Suprapubic skin (tissue), 4 donors: Measurements from ENCODE around the gene CELSR1. TPM values are rescaled to one million over a fixed set of nuclear protein-coding genes. Genes with fewer than 3 reads are reported as not detected.

Source experiments
- DNase-seq, 2 donors: peaks; one replicate each; pipeline ENCODE4 v3.0.0-alpha.2; 2019; ENCODE audit warnings: low spot score in 2 of 2
- H3K27ac ChIP-seq: fragments of 200-600 bp; sonication (generic); one replicate; pipeline ENCODE4 v1.5.1; 2019
- H3K27me3 ChIP-seq: fragments of 200-600 bp; sonication (generic); one replicate; pipeline ENCODE4 v1.5.1; 2019
- H3K36me3 ChIP-seq: fragments of 200-600 bp; sonication (generic); one replicate; pipeline ENCODE4 v1.5.1; 2019
- H3K4me1 ChIP-seq: fragments of 200-600 bp; sonication (generic); one replicate; pipeline ENCODE4 v1.5.1; 2019
- H3K4me3 ChIP-seq: fragments of 200-600 bp; sonication (generic); one replicate; pipeline ENCODE4 v1.5.1; 2019; ENCODE audit warnings: mild to moderate bottlenecking
- H3K9me3 ChIP-seq: fragments of 200-600 bp; sonication (generic); one replicate; pipeline ENCODE4 v1.5.1; 2019
- EP300 ChIP-seq: sonication (generic); formaldehyde crosslinking; IDR thresholded peaks from one replicate; pipeline ENCODE4 v1.6.1; 2017; ENCODE audit warnings: antibody characterized with exemption
- POLR2A ChIP-seq, 2 donors: fragments of 450-650 bp; IDR thresholded peaks; one replicate each; pipeline ENCODE4 v1.6.1; 2017; ENCODE audit warnings: antibody characterized with exemption in 2 of 2, mild to moderate bottlenecking in 2 of 2, moderate library complexity in 2 of 2
- POLR2AphosphoS5 ChIP-seq, 3 donors: sonication (generic); formaldehyde crosslinking; IDR thresholded peaks; one replicate each; pipeline ENCODE4 v1.6.1; 2017; ENCODE audit warnings: antibody characterized with exemption in 3 of 3
- WGBS: methylation state at CpG from one replicate; pipeline ENCODE4 v1.1.5; 2018; 5-methylcytosine and 5-hydroxymethylcytosine counted together
- total RNA-seq, 4 donors: library from RNA; depleted of rRNA; stranded (reverse); fragments of >200 nt; gene quantifications; one replicate each; pipeline ENCODE4 v1.1.0, GENCODE V29; 2016
- TF ChIP-seq, protein P1 (sequence below), 2 donors: fragments of 200-600 bp in 1 of 2; fragments of 450-650 bp in 1 of 2; sonication (generic) in 1 of 2; IDR thresholded peaks; one replicate each; pipeline ENCODE4 v1.5.1; 2016 to 2019; ENCODE audit warnings: antibody characterized with exemption in 2 of 2, mild to moderate bottlenecking in 1 of 2, moderate library complexity in 1 of 2

Gene CELSR1
- total RNA-seq, 4 donors from 2014 or later: 75.6 to 102 (median 77.5) TPM

- Histone ChIP-seq H3K36me3 (peaks cover 17% of the 10 kb centered on the region), H3K4me1 (peaks cover 4% of the 10 kb centered on the region), H3K27me3 (no peaks in the 10 kb centered on the region), H3K9me3 (no peaks in the 10 kb centered on the region), H3K4me3 (peak overlapping the region; percentile 12), H3K27ac (no peak overlapping the region)
- no peak for DNase-seq
- 56% methylated on average over 29 of the region's 32 CpGs for WGBS
- TF ChIP-seq POLR2AphosphoS5 (IDR thresholded peaks at IDR 0.05): no peak
- no peak for TF ChIP-seq EP300
- no peak for TF ChIP-seq POLR2A (IDR thresholded peaks at IDR 0.05)
- TF ChIP-seq, protein P1, sequence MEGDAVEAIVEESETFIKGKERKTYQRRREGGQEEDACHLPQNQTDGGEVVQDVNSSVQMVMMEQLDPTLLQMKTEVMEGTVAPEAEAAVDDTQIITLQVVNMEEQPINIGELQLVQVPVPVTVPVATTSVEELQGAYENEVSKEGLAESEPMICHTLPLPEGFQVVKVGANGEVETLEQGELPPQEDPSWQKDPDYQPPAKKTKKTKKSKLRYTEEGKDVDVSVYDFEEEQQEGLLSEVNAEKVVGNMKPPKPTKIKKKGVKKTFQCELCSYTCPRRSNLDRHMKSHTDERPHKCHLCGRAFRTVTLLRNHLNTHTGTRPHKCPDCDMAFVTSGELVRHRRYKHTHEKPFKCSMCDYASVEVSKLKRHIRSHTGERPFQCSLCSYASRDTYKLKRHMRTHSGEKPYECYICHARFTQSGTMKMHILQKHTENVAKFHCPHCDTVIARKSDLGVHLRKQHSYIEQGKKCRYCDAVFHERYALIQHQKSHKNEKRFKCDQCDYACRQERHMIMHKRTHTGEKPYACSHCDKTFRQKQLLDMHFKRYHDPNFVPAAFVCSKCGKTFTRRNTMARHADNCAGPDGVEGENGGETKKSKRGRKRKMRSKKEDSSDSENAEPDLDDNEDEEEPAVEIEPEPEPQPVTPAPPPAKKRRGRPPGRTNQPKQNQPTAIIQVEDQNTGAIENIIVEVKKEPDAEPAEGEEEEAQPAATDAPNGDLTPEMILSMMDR (IDR thresholded peaks at IDR 0.05): no peak
Measured at GRCh38 chr22:46390652-46391301, 146.6 kb downstream of the CELSR1 start.

DNA sequence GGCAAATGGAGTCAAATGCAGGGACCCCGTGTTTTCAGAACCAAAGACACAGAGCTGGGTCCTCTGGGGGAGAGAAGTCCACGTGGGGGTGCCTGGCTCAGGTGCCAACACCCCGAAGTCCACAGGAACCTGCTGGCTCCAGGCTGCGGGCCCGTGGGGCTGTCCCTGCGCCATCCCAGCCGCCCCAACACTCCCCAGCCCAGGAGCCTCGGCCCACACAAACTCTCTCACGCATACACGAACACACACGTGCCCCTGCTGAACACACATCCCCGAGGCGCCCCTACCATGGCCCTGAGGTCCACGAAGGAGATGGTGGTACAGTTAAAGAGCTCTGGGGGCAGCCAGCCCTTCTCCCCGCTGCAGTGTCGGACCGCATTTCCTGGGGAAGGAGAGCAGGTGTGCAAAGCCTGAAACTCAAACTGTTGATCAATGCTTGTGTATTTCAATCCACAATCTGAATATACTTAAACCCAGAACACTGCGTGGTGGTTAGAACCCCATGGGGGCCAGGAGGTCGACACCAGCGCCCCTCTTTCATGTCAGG, 147.2 kb downstream of the CELSR1 start:
- Histone ChIP-seq H3K9me3 (no peaks in the 10 kb centered on the region), H3K27ac (no peak overlapping the region), H3K4me1 (peaks cover 4% of the 10 kb centered on the region), H3K27me3 (no peaks in the 10 kb centered on the region), H3K4me3 (no peak overlapping the region), H3K36me3 (peaks cover 16% of the 10 kb centered on the region)
- 64% methylated on average over 16 of the region's 20 CpGs for WGBS
- TF ChIP-seq POLR2AphosphoS5 (IDR thresholded peaks at IDR 0.05) (no peak), EP300 (no peak), POLR2A (IDR thresholded peaks at IDR 0.05) (no peak)
- TF ChIP-seq, protein P1 (IDR thresholded peaks at IDR 0.05): no peak
- no peak for DNase-seq

- Histone ChIP-seq H3K4me1 (peaks cover 4% of the 10 kb centered on the region), H3K36me3 (peaks cover 7% of the 10 kb centered on the region), H3K27me3 (no peaks in the 10 kb centered on the region), H3K27ac (no peak overlapping the region), H3K4me3 (no peak overlapping the region), H3K9me3 (no peaks in the 10 kb centered on the region)
- DNase-seq: no peak
- TF ChIP-seq EP300 (no peak), POLR2A (IDR thresholded peaks at IDR 0.05) (no peak), POLR2AphosphoS5 (IDR thresholded peaks at IDR 0.05) (no peak)
- TF ChIP-seq, protein P1 (IDR thresholded peaks at IDR 0.05): no peak
- WGBS: 86% methylated on average over 7 of the region's 30 CpGs
Measured at GRCh38 chr22:46389081-46389480, 148.3 kb downstream of the CELSR1 start.

GRCh38 chr22:46388647-46389046, 148.8 kb downstream of the CELSR1 start:
- Histone ChIP-seq H3K9me3 (no peaks in the 10 kb centered on the region), H3K27ac (no peak overlapping the region), H3K27me3 (no peaks in the 10 kb centered on the region), H3K36me3 (peaks cover 4% of the 10 kb centered on the region), H3K4me1 (peaks cover 4% of the 10 kb centered on the region), H3K4me3 (no peak overlapping the region)
- WGBS: 100% methylated on average over 4 of the region's 10 CpGs
- TF ChIP-seq EP300: no peak
- TF ChIP-seq POLR2A (IDR thresholded peaks at IDR 0.05): no peak
- no peak for TF ChIP-seq POLR2AphosphoS5 (IDR thresholded peaks at IDR 0.05)
- TF ChIP-seq, protein P1 (IDR thresholded peaks at IDR 0.05): no peak
- DNase-seq: no peak

- Histone ChIP-seq H3K9me3 (no peaks in the 10 kb centered on the region), H3K36me3 (peaks cover 3% of the 10 kb centered on the region), H3K27me3 (no peaks in the 10 kb centered on the region), H3K27ac (no peak overlapping the region), H3K4me1 (peaks cover 4% of the 10 kb centered on the region), H3K4me3 (no peak overlapping the region)
- TF ChIP-seq POLR2AphosphoS5 (IDR thresholded peaks at IDR 0.05) (no peak), EP300 (no peak)
- TF ChIP-seq, protein P1 (IDR thresholded peaks at IDR 0.05): no peak
- 90% methylated on average over 8 of the region's 11 CpGs for WGBS
- no peak for DNase-seq
Measured at GRCh38 chr22:46387748-46388147, 149.7 kb downstream of the CELSR1 start.
